BJ (cell line): Measurements from ENCODE around the gene PALMD. TPM values are rescaled to one million over a fixed set of nuclear protein-coding genes. Genes with fewer than 3 reads are reported as not detected.
A peak's percentile ranks its signal among the peaks of the same experiment; 100 is the strongest.

Source experiments
- CTCF ChIA-PET: fragments of 350-600 bp; formaldehyde crosslinking; extraction: SDS; loops from one replicate; lab custom pipeline; 2021; ENCODE audit warnings: antibody characterized with exemption, inconsistent platforms; lab: Yijun Ruan, JAX
- POLR2A ChIA-PET: fragments of 300-600 bp; sonication (Branson Sonifier 250); formaldehyde crosslinking; extraction: SDS; loops from one replicate; lab custom pipeline; 2021; ENCODE audit warnings: antibody characterized with exemption; lab: Charles Lee
- DNase-seq: peaks from one replicate; pipeline ENCODE4 v3.0.0-alpha.2; 2011; ENCODE audit warnings: low read depth
- H3K27me3 ChIP-seq: 2 replicates; pipeline ENCODE4 v1.6.0; 2011; ENCODE audit warnings: low read length; ENCODE audit not compliant: control insufficient read depth, insufficient read depth
- H3K36me3 ChIP-seq: 2 replicates; pipeline ENCODE4 v1.5.1; 2011; ENCODE audit warnings: low read length; ENCODE audit not compliant: control insufficient read depth, insufficient read depth
- H3K4me3 ChIP-seq: 2 replicates; pipeline ENCODE4 v1.5.1; 2011; ENCODE audit warnings: low read depth, mild to moderate bottlenecking, control low read depth, low read length
- polyA plus RNA-seq: library from polyadenylated mRNA; depleted of rRNA; stranded (reverse); fragments of >200 nt; gene quantifications from 2 replicates; pipeline ENCODE4 v1.2.3, GENCODE V29; 2011
- TF ChIP-seq, protein P1 (sequence below): IDR thresholded peaks from 2 replicates; pipeline ENCODE4 v1.5.1; 2011; ENCODE audit warnings: low read depth, mild to moderate bottlenecking, control low read depth, inconsistent platforms, low read length, moderate library complexity; ENCODE audit not compliant: insufficient read depth

PALMD gene
- polyA plus RNA-seq, 1 experiment: 0.06 TPM

DNA sequence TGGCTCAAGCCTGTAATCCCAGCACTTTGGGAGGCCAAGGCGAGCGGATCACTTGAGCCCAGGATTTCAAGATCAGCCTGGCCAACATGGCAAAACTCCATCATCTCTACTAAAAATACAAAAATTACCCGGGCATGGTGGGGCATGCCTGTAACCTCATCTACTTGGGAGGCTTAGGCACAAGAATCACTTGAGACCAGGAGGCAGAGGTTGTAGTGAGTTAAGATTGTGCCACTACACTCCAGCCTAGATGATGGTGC, 12.0 kb downstream of the PALMD start:
- H3K36me3 ChIP-seq: no peaks in the 10 kb centered on the region
- ChIA-PET POLR2A (no interaction called here), CTCF (no interaction called here)
- DNase-seq: no peak
- no peaks in the 10 kb centered on the region; the same call in 1 of the 2 replicates for H3K27me3 ChIP-seq
- no peak overlapping the region for H3K4me3 ChIP-seq
- TF ChIP-seq, protein P1, sequence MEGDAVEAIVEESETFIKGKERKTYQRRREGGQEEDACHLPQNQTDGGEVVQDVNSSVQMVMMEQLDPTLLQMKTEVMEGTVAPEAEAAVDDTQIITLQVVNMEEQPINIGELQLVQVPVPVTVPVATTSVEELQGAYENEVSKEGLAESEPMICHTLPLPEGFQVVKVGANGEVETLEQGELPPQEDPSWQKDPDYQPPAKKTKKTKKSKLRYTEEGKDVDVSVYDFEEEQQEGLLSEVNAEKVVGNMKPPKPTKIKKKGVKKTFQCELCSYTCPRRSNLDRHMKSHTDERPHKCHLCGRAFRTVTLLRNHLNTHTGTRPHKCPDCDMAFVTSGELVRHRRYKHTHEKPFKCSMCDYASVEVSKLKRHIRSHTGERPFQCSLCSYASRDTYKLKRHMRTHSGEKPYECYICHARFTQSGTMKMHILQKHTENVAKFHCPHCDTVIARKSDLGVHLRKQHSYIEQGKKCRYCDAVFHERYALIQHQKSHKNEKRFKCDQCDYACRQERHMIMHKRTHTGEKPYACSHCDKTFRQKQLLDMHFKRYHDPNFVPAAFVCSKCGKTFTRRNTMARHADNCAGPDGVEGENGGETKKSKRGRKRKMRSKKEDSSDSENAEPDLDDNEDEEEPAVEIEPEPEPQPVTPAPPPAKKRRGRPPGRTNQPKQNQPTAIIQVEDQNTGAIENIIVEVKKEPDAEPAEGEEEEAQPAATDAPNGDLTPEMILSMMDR: no peak

DNA sequence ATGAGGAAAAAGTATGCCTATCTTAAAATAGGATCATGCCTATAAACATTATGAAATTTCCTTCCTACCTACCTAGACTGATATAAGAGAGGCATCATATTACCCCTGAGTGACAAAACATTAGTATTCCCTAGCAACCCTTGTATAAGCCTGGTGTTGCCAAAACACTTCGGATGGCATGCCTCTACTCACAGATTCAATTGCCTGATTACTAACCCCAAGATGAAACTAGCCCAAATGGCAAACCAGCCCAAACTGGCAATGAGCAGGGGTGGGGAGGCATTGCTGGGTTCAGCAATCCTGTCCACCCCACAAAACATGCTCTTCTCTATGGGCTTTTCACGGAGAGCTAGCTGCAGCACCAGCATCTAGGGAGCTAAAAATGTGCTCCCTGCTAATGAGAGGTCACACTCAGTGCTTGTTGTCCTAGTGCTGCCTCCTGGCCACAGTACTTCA, 13.9 kb downstream of the PALMD start:
- Histone ChIP-seq H3K4me3 (no peak overlapping the region), H3K36me3 (no peaks in the 10 kb centered on the region), H3K27me3 (no peaks in the 10 kb centered on the region; the same call in 1 of the 2 replicates)
- DNase-seq: no peak
- ChIA-PET POLR2A (no interaction called here), CTCF (no interaction called here)
- TF ChIP-seq, protein P1: no peak

DNA sequence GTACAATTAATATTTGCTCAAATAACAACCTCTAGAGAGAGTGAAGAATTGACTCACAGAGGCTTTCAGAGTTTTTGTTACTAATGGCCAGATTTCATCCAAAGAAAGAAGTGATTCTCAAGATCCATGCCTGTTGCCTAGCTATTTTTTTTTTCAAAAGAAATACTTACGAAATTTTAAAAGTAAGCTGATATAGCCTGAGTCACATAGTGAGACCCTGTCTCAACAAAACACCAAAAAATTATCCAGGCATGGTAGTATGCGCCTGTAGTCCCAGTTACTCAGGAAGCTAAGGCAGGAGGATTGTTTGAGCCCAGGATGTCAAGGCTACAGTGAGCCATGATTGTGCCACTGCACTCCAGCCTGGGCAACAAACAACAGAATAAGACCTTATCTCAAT, 14.6 kb downstream of the PALMD start:
- ChIA-PET POLR2A (no interaction called here), CTCF (no interaction called here)
- TF ChIP-seq, protein P1: no peak
- Histone ChIP-seq H3K36me3 (no peaks in the 10 kb centered on the region), H3K27me3 (no peaks in the 10 kb centered on the region; the same call in 1 of the 2 replicates), H3K4me3 (no peak overlapping the region)
- DNase-seq: no peak

DNA sequence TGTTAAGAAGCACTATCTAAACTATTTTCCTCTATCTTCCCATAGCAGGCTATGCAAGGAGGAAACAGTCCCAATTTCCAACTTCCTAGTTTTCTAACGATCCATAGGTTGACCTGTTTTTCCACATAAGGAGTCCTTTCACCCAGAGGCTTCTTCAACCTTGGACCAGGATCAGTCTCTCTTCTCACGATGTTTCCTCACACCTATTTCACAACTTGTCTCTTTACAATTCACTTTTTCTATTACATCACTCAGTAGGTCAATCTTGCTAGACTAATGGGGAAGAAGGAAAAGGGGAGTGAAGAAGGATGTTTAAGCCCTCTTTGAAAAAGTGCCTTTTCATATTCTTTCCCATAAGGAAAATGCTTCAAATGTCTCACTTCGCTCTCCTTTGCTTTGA, 15.9 kb downstream of the PALMD start:
- TF ChIP-seq, protein P1: no peak
- no peak for DNase-seq

DNA sequence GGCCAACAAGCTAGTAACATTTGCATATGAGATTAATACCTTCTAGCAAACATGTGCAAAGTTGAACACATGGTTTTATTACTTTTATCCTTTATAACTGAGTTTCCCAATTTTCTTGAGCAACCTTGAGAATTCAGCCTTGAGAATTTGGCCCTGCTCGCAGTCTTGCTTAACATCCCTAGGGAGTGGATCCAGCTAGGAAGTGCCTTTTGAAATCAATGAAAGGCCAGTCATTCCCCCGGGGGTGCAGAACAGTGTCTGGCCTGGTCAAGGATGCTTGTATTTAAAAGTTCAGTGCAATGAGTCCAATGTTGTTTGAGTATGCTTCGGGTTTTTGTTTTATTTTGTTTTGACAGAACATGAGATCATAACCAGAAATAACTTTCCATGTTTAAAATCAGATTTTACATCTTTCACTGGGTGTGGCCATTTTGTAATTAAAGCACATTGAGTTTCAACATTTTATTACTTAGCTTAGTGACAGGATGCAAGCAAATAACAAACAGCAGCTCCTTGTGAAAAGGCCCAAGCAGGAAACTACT, 16.7 kb downstream of the PALMD start:
- TF ChIP-seq, protein P1: no peak
- ChIA-PET POLR2A (no interaction called here), CTCF (interaction anchor here (0.7 to 1.0 kb wide), 3 partner anchors 16 to 442 kb away, joined by 3 read pairs; no protein-coding TSS in a partner anchor)
- Histone ChIP-seq H3K4me3 (no peak overlapping the region), H3K27me3 (no peaks in the 10 kb centered on the region; the same call in 1 of the 2 replicates), H3K36me3 (no peaks in the 10 kb centered on the region)
- peak; percentile 74 for DNase-seq

More for the DNA sequence above, 15.9 kb downstream of the PALMD start:
- CTCF ChIA-PET: interaction anchor here (0.8 kb wide), 1 partner anchor 23 kb away, joined by 3 read pairs; no protein-coding TSS in a partner anchor
- Histone ChIP-seq H3K4me3 (no peak overlapping the region), H3K36me3 (no peaks in the 10 kb centered on the region), H3K27me3 (no peaks in the 10 kb centered on the region; the same call in 1 of the 2 replicates)
- POLR2A ChIA-PET: no interaction called here
